HCT116 (cell line): ENCODE results near the gene ETV5. TPM values are rescaled to one million over a fixed set of nuclear protein-coding genes. Genes with fewer than 3 reads are reported as not detected.

ENCODE experiments used
- ATAC-seq: fragments of 200-7000 bp; cut with Tn5 transposase; 2 replicates; pipeline ENCODE4 v1.9.1; 2020; ENCODE audit warnings: mild to moderate bottlenecking, moderate library complexity
- BruUV-seq: library from RNA; stranded (reverse); fragments of 400-500 nt; replicated peaks from 2 replicates; lab custom pipeline; 2021; lab: Mats Ljungman, UMichigan
- CTCF ChIA-PET: fragments of 300-600 bp; sonication (Branson Sonifier 250); formaldehyde crosslinking; loops from one replicate; lab custom pipeline; 2021; ENCODE audit warnings: antibody characterized with exemption; lab: Charles Lee
- POLR2A ChIA-PET: fragments of 300-600, 350-600 bp; sonication (Branson Sonifier 250); formaldehyde crosslinking; loops from one replicate; lab custom pipeline; 2021; ENCODE audit warnings: antibody characterized with exemption; lab: Charles Lee
- RAD21 ChIA-PET, 2 experiments: fragments of 300-600 bp; sonication (Branson Sonifier 250); formaldehyde crosslinking; loops; one replicate each; lab custom pipeline; 2023; ENCODE audit warnings: low total read pairs in 2 of 2; ENCODE audit not compliant: uncharacterized antibody in 2 of 2, unreplicated experiment in 2 of 2, low non-redundant PET in 1 of 2; lab: Charles Lee
- DNase-seq: peaks from one replicate; pipeline ENCODE4 v3.0.0-alpha.2; 2010; ENCODE audit warnings: low read depth, low spot score
- H2AFZ ChIP-seq: fragments of 200-600 bp; shearing (Covaris generic), sonication (generic); 2 replicates; pipeline ENCODE4 v1.6.1; 2017; ENCODE audit warnings: low read depth, mixed run types, mixed read lengths, antibody characterized with exemption, low read length; ENCODE audit not compliant: poor library complexity, severe bottlenecking
- H3K27ac ChIP-seq: 2 replicates; pipeline ENCODE4 v1.5.1; 2012; ENCODE audit warnings: low read depth, low read length
- H3K27me3 ChIP-seq: fragments of 200-600 bp; sonication (generic); 2 replicates; pipeline ENCODE4 v1.6.1; 2016; ENCODE audit warnings: mixed run types, low read length, mixed read lengths; ENCODE audit not compliant: insufficient read depth
- H3K36me3 ChIP-seq, 2 experiments: fragments of 200-500 bp in 1 of 2; fragments of 200-600 bp in 1 of 2; sonication (Bioruptor generic) in 1 of 2; sonication (generic) in 1 of 2; 2 replicates each; pipeline versions ENCODE4 v1.5.1 to v1.6.1; 2014 to 2016; ENCODE audit warnings: low read length in 2 of 2, inconsistent platforms in 1 of 2, mixed read lengths in 1 of 2, mixed run types in 1 of 2; ENCODE audit not compliant: insufficient read depth in 2 of 2, control insufficient read depth in 1 of 2
- H3K4me1 ChIP-seq, 2 experiments: fragments of 200-600 bp in 1 of 2; sonication (generic) in 1 of 2; 2 replicates each; pipeline versions ENCODE4 v1.5.1 to v1.6.1; 2012 to 2017; ENCODE audit warnings: low read length in 2 of 2, inconsistent platforms in 1 of 2, mild to moderate bottlenecking in 1 of 2, mixed read lengths in 1 of 2, mixed run types in 1 of 2, moderate library complexity in 1 of 2; ENCODE audit not compliant: insufficient read depth in 2 of 2, control insufficient read depth in 1 of 2
- H3K4me2 ChIP-seq: fragments of 200-600 bp; sonication (generic); 2 replicates; pipeline ENCODE4 v1.6.1; 2017; ENCODE audit warnings: mixed run types, low read length, mixed read lengths
- H3K4me3 ChIP-seq, 2 experiments: fragments of 200-600 bp in 1 of 2; sonication (generic) in 1 of 2; replicated peaks in 1 of 2; 2 replicates each; pipeline ENCODE4 v1.5.1; 2011 to 2016; ENCODE audit warnings: low read length in 2 of 2, control low read depth in 1 of 2, low read depth in 1 of 2, mild to moderate bottlenecking in 1 of 2, mixed read lengths in 1 of 2, mixed run types in 1 of 2
- H3K79me2 ChIP-seq: fragments of 200-600 bp; sonication (generic); 2 replicates; pipeline ENCODE4 v1.6.1; 2017; ENCODE audit warnings: mild to moderate bottlenecking, mixed run types, low read length, moderate library complexity, mixed read lengths; ENCODE audit not compliant: insufficient read depth
- H3K9ac ChIP-seq: fragments of 200-600 bp; sonication (generic); 2 replicates; pipeline ENCODE4 v1.6.1; 2016; ENCODE audit warnings: low read length, mixed read lengths
- H3K9me2 ChIP-seq: fragments of 200-600 bp; sonication (generic), shearing (Covaris generic); 2 replicates; pipeline ENCODE4 v1.6.1; 2017; ENCODE audit warnings: mixed run types, mild to moderate bottlenecking, moderate library complexity; ENCODE audit not compliant: insufficient read depth
- H3K9me3 ChIP-seq, 2 experiments: fragments of 200-500 bp in 1 of 2; fragments of 200-600 bp in 1 of 2; sonication (Bioruptor generic) in 1 of 2; sonication (generic) in 1 of 2; 2 replicates each; pipeline ENCODE4 v1.6.1; 2014 to 2017; ENCODE audit warnings: low read length in 2 of 2, mixed read lengths in 2 of 2, inconsistent platforms in 1 of 2, low read depth in 1 of 2, mild to moderate bottlenecking in 1 of 2, mixed run types in 1 of 2, moderate library complexity in 1 of 2; ENCODE audit not compliant: control insufficient read depth in 1 of 2, insufficient read depth in 1 of 2
- H4K20me1 ChIP-seq: fragments of 200-600 bp; sonication (generic), shearing (Covaris generic); 2 replicates; pipeline ENCODE4 v1.6.1; 2017; ENCODE audit warnings: mixed run types, mild to moderate bottlenecking, moderate library complexity; ENCODE audit not compliant: insufficient read depth
- CBX3 ChIP-seq: IDR thresholded peaks from 2 replicates; pipeline ENCODE4 v1.6.1; 2012; ENCODE audit warnings: low read depth
- CEBPB ChIP-seq: IDR thresholded peaks from 2 replicates; pipeline ENCODE4 v1.6.1; 2012; ENCODE audit warnings: low read depth
- EGR1 ChIP-seq: IDR thresholded peaks from 2 replicates; pipeline ENCODE4 v1.6.1; 2012; ENCODE audit warnings: low read depth
- ELF1 ChIP-seq: IDR thresholded peaks from 2 replicates; pipeline ENCODE4 v1.6.1; 2012; ENCODE audit warnings: low read depth, borderline replicate concordance
- EZH2 ChIP-seq: fragments of 200-600 bp; sonication (generic); IDR thresholded peaks from 2 replicates; pipeline ENCODE4 v1.6.1; 2017; ENCODE audit warnings: antibody characterized with exemption, mixed run types
- EZH2phosphoT487 ChIP-seq: fragments of 200-600 bp; IDR thresholded peaks from 2 replicates; pipeline ENCODE4 v1.6.1; 2018; ENCODE audit warnings: antibody characterized with exemption, borderline replicate concordance
- JUND ChIP-seq: IDR thresholded peaks from 2 replicates; pipeline ENCODE4 v1.6.1; 2012
- RAD21 ChIP-seq: IDR thresholded peaks from 2 replicates; pipeline ENCODE4 v1.6.1; 2012; ENCODE audit warnings: low read depth, mild to moderate bottlenecking
- SIN3A ChIP-seq: IDR thresholded peaks from 2 replicates; pipeline ENCODE4 v1.6.1; 2012; ENCODE audit warnings: low read depth
- SRF ChIP-seq: IDR thresholded peaks from 2 replicates; pipeline ENCODE4 v1.6.1; 2012; ENCODE audit warnings: low read depth
- TCF7L2 ChIP-seq: IDR thresholded peaks from 2 replicates; pipeline ENCODE4 v1.7.0; 2011; ENCODE audit warnings: borderline replicate concordance, inconsistent platforms; ENCODE audit not compliant: insufficient read depth, insufficient read length; ENCODE audit errors: extremely low read depth
- YY1 ChIP-seq: IDR thresholded peaks from 2 replicates; pipeline ENCODE4 v1.6.1; 2011; ENCODE audit warnings: low read length, low read depth, moderate library complexity, mild to moderate bottlenecking; ENCODE audit not compliant: insufficient replicate concordance; ENCODE audit errors: extremely low read depth
- ZFX ChIP-seq: fragments of 450-650 bp; IDR thresholded peaks from 2 replicates; pipeline ENCODE4 v1.6.1; 2017
- ZNF274 ChIP-seq: fragments of 200-500 bp; sonication (Bioruptor generic); IDR thresholded peaks from 2 replicates; pipeline ENCODE4 v1.6.1; 2014; ENCODE audit warnings: mild to moderate bottlenecking, low read depth, low read length, inconsistent platforms
- intact Hi-C: fragments of 100-400 bp; cut with micrococcal nuclease; formaldehyde crosslinking; loops from 2 replicates; pipeline ENCODE4 v1.10.0; 2022
- total RNA-seq: library from RNA; stranded (reverse); gene quantifications from one replicate; pipeline ENCODE4 v1.2.1, GENCODE V29; 2021; ENCODE audit not compliant: unreplicated experiment
- TF ChIP-seq, protein P1 (sequence below): IDR thresholded peaks from 2 replicates; pipeline ENCODE4 v1.6.1; 2012; ENCODE audit warnings: low read depth
- TF ChIP-seq, protein P2 (sequence below), 3 experiments: fragments of 200-600 bp in 1 of 3; sonication (generic) in 1 of 3; IDR thresholded peaks in 2 of 3; conservative IDR thresholded peaks in 1 of 3; 2 replicates each; pipeline ENCODE4 v1.5.1; 2012 to 2017; ENCODE audit warnings: low read depth in 2 of 3, low read length in 2 of 3, antibody characterized with exemption in 1 of 3, borderline replicate concordance in 1 of 3, control low read depth in 1 of 3, mild to moderate bottlenecking in 1 of 3, mixed read lengths in 1 of 3, mixed run types in 1 of 3, moderate library complexity in 1 of 3; ENCODE audit not compliant: insufficient read depth in 1 of 3
- TF ChIP-seq, protein P3 (sequence below): IDR thresholded peaks from 2 replicates; pipeline ENCODE4 v1.6.1; 2012
- TF ChIP-seq, protein P4 (sequence below): IDR thresholded peaks from 2 replicates; pipeline ENCODE4 v1.6.1; 2011; ENCODE audit warnings: mild to moderate bottlenecking, low read length, moderate library complexity; ENCODE audit not compliant: insufficient replicate concordance; ENCODE audit errors: extremely low read depth

The ETV5 gene
- total RNA-seq, 1 experiment from 2014 or later: 89.7 TPM

DNA sequence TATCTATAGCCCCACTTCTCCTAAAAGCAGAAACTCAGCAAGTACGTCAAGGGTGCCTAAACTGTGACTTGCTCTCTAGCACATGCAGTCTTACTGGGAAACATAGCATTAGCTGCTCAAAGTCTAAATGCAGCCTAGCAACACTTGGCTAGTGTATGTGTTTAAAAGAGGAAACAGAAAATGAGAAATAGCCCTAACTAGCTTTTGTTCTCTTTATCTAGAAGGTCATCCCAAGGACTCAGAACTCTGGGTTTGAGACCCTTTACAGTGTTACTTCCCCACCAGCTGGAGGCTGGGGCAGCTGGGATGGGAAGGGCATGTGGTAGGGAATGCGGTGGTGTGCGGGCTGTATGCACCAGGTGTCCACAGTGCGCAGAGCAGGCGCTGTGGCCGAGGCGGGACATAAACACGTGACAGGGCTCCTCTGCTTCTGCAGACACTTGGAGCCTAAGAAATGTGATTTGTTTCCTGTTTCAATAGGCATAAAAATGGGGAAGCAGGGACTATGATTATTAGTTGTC, 13.3 kb downstream of the ETV5 start:
- no peak for ATAC-seq
- POLR2A ChIA-PET: no interaction called here
- H3K79me2 ChIP-seq: no peaks in the 10 kb centered on the region

More for the DNA sequence above, 13.3 kb downstream of the ETV5 start:
- Histone ChIP-seq H3K4me1 (peaks cover 24 to 32% of the 10 kb centered on the region in 2 experiments), H3K27me3 (no peaks in the 10 kb centered on the region), H3K9me2 (no peaks in the 10 kb centered on the region), H3K4me2 (no peak overlapping the region), H3K27ac (no peak overlapping the region), H3K4me3 (no peak overlapping the region), H3K9me3 (no peaks in the 10 kb centered on the region), H3K36me3 (peaks cover 0 to 7% of the 10 kb centered on the region in 2 experiments; a peak in 2 of 4 replicates), H2AFZ (no peak overlapping the region), H4K20me1 (no peaks in the 10 kb centered on the region), H3K9ac (no peak overlapping the region)
- TF ChIP-seq, protein P1, sequence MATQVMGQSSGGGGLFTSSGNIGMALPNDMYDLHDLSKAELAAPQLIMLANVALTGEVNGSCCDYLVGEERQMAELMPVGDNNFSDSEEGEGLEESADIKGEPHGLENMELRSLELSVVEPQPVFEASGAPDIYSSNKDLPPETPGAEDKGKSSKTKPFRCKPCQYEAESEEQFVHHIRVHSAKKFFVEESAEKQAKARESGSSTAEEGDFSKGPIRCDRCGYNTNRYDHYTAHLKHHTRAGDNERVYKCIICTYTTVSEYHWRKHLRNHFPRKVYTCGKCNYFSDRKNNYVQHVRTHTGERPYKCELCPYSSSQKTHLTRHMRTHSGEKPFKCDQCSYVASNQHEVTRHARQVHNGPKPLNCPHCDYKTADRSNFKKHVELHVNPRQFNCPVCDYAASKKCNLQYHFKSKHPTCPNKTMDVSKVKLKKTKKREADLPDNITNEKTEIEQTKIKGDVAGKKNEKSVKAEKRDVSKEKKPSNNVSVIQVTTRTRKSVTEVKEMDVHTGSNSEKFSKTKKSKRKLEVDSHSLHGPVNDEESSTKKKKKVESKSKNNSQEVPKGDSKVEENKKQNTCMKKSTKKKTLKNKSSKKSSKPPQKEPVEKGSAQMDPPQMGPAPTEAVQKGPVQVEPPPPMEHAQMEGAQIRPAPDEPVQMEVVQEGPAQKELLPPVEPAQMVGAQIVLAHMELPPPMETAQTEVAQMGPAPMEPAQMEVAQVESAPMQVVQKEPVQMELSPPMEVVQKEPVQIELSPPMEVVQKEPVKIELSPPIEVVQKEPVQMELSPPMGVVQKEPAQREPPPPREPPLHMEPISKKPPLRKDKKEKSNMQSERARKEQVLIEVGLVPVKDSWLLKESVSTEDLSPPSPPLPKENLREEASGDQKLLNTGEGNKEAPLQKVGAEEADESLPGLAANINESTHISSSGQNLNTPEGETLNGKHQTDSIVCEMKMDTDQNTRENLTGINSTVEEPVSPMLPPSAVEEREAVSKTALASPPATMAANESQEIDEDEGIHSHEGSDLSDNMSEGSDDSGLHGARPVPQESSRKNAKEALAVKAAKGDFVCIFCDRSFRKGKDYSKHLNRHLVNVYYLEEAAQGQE: no peak
- no peak for TF ChIP-seq RAD21
- no peak for TF ChIP-seq YY1
- no peak for TF ChIP-seq EZH2phosphoT487
- TF ChIP-seq TCF7L2: no peak
- no peak for TF ChIP-seq SIN3A
- TF ChIP-seq EGR1: no peak
- TF ChIP-seq JUND: no peak
- no peak for TF ChIP-seq ZNF274
- TF ChIP-seq, protein P2, sequence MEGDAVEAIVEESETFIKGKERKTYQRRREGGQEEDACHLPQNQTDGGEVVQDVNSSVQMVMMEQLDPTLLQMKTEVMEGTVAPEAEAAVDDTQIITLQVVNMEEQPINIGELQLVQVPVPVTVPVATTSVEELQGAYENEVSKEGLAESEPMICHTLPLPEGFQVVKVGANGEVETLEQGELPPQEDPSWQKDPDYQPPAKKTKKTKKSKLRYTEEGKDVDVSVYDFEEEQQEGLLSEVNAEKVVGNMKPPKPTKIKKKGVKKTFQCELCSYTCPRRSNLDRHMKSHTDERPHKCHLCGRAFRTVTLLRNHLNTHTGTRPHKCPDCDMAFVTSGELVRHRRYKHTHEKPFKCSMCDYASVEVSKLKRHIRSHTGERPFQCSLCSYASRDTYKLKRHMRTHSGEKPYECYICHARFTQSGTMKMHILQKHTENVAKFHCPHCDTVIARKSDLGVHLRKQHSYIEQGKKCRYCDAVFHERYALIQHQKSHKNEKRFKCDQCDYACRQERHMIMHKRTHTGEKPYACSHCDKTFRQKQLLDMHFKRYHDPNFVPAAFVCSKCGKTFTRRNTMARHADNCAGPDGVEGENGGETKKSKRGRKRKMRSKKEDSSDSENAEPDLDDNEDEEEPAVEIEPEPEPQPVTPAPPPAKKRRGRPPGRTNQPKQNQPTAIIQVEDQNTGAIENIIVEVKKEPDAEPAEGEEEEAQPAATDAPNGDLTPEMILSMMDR (IDR thresholded peaks at IDR 0.05 in 2 of 3, conservative IDR thresholded peaks at IDR 0.05 in 1 of 3; ENCODE audit: borderline replicate concordance in 1 of 3, insufficient read depth in 1 of 3, low read depth in 2 of 3, low read length in 2 of 3): no peak
- TF ChIP-seq CEBPB: no peak
- TF ChIP-seq SRF: no peak
- TF ChIP-seq EZH2: no peak
- TF ChIP-seq ELF1: no peak
- no peak for TF ChIP-seq ZFX
- no peak for TF ChIP-seq CBX3
- TF ChIP-seq, protein P3, sequence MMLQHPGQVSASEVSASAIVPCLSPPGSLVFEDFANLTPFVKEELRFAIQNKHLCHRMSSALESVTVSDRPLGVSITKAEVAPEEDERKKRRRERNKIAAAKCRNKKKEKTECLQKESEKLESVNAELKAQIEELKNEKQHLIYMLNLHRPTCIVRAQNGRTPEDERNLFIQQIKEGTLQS: no peak
- TF ChIP-seq, protein P4, sequence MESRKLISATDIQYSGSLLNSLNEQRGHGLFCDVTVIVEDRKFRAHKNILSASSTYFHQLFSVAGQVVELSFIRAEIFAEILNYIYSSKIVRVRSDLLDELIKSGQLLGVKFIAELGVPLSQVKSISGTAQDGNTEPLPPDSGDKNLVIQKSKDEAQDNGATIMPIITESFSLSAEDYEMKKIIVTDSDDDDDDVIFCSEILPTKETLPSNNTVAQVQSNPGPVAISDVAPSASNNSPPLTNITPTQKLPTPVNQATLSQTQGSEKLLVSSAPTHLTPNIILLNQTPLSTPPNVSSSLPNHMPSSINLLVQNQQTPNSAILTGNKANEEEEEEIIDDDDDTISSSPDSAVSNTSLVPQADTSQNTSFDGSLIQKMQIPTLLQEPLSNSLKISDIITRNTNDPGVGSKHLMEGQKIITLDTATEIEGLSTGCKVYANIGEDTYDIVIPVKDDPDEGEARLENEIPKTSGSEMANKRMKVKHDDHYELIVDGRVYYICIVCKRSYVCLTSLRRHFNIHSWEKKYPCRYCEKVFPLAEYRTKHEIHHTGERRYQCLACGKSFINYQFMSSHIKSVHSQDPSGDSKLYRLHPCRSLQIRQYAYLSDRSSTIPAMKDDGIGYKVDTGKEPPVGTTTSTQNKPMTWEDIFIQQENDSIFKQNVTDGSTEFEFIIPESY: no peak
- ChIA-PET CTCF (no interaction called here), RAD21 (no interaction called here)
- no peak for DNase-seq
- no TSS peak for BruUV-seq
- intact Hi-C loops: no loop called here
